Neural cell (in vitro differentiated cells): ENCODE data around the gene ADGRF1.

Experiments used
- EP300 ChIP-seq: fragments of 450-650 bp; conservative IDR thresholded peaks from 2 replicates; pipeline ENCODE4 v1.6.1; 2014; ENCODE audit warnings: antibody characterized with exemption, mild to moderate bottlenecking, moderate library complexity; ENCODE audit not compliant: poor library complexity, severe bottlenecking
- EZH2 ChIP-seq: fragments of 200-600, 300-800 bp; shearing (Covaris generic), sonication (generic); IDR thresholded peaks from 2 replicates; pipeline ENCODE4 v1.6.1; 2014; ENCODE audit warnings: antibody characterized with exemption, low read length, borderline replicate concordance, mild to moderate bottlenecking; ENCODE audit not compliant: insufficient read depth, poor library complexity, severe bottlenecking
- MXI1 ChIP-seq: fragments of 450-650 bp; conservative IDR thresholded peaks from 2 replicates; pipeline ENCODE4 v1.6.1; 2014; ENCODE audit warnings: antibody characterized with exemption, mild to moderate bottlenecking; ENCODE audit not compliant: poor library complexity, severe bottlenecking
- POLR2AphosphoS5 ChIP-seq: IDR thresholded peaks from 2 replicates; pipeline ENCODE4 v1.6.1; 2012
- RAD21 ChIP-seq: fragments of 450-650 bp; conservative IDR thresholded peaks from 2 replicates; pipeline ENCODE4 v1.6.1; 2014; ENCODE audit warnings: antibody characterized with exemption, mild to moderate bottlenecking, moderate library complexity
- TAF1 ChIP-seq: IDR thresholded peaks from 2 replicates; pipeline ENCODE4 v1.6.1; 2012; ENCODE audit warnings: low read depth
- TF ChIP-seq, protein P1 (sequence below): fragments of 450-650 bp; IDR thresholded peaks from 2 replicates; pipeline ENCODE4 v1.5.1; 2014; ENCODE audit warnings: antibody characterized with exemption, mild to moderate bottlenecking, moderate library complexity; ENCODE audit not compliant: poor library complexity, severe bottlenecking
- TF ChIP-seq, protein P2 (sequence below): IDR thresholded peaks from 2 replicates; pipeline ENCODE4 v1.6.1; 2012; ENCODE audit warnings: borderline replicate concordance

- TF ChIP-seq POLR2AphosphoS5, result no peak
- TF ChIP-seq, protein P1, sequence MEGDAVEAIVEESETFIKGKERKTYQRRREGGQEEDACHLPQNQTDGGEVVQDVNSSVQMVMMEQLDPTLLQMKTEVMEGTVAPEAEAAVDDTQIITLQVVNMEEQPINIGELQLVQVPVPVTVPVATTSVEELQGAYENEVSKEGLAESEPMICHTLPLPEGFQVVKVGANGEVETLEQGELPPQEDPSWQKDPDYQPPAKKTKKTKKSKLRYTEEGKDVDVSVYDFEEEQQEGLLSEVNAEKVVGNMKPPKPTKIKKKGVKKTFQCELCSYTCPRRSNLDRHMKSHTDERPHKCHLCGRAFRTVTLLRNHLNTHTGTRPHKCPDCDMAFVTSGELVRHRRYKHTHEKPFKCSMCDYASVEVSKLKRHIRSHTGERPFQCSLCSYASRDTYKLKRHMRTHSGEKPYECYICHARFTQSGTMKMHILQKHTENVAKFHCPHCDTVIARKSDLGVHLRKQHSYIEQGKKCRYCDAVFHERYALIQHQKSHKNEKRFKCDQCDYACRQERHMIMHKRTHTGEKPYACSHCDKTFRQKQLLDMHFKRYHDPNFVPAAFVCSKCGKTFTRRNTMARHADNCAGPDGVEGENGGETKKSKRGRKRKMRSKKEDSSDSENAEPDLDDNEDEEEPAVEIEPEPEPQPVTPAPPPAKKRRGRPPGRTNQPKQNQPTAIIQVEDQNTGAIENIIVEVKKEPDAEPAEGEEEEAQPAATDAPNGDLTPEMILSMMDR, result no peak
- TF ChIP-seq EZH2, result no peak
- TF ChIP-seq EP300, result no peak
- TF ChIP-seq RAD21, result no peak
- TF ChIP-seq, protein P2, sequence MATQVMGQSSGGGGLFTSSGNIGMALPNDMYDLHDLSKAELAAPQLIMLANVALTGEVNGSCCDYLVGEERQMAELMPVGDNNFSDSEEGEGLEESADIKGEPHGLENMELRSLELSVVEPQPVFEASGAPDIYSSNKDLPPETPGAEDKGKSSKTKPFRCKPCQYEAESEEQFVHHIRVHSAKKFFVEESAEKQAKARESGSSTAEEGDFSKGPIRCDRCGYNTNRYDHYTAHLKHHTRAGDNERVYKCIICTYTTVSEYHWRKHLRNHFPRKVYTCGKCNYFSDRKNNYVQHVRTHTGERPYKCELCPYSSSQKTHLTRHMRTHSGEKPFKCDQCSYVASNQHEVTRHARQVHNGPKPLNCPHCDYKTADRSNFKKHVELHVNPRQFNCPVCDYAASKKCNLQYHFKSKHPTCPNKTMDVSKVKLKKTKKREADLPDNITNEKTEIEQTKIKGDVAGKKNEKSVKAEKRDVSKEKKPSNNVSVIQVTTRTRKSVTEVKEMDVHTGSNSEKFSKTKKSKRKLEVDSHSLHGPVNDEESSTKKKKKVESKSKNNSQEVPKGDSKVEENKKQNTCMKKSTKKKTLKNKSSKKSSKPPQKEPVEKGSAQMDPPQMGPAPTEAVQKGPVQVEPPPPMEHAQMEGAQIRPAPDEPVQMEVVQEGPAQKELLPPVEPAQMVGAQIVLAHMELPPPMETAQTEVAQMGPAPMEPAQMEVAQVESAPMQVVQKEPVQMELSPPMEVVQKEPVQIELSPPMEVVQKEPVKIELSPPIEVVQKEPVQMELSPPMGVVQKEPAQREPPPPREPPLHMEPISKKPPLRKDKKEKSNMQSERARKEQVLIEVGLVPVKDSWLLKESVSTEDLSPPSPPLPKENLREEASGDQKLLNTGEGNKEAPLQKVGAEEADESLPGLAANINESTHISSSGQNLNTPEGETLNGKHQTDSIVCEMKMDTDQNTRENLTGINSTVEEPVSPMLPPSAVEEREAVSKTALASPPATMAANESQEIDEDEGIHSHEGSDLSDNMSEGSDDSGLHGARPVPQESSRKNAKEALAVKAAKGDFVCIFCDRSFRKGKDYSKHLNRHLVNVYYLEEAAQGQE, result no peak
- TF ChIP-seq TAF1, result no peak
- TF ChIP-seq MXI1, result no peak
These were observed 28.3 kb upstream of the ADGRF1 start for GRCh38 chr6:47070461-47070860.
